Stimulated activated naive CD4-positive, alpha-beta T cell treated with Interleukin-2 at 50 U/mL for 16 hours (primary cell): ENCODE data around the gene PP2D1.
"Not testable (repeated sequence)": the region's sequence is repeated elsewhere in the genome, so short reads cannot be mapped to it uniquely, and the experiment has no call there.

ENCODE experiments used
- DNase-seq: peaks from one replicate; lab custom pipeline; 2025; lab: John Stamatoyannopoulos, UW

The PP2D1 gene

DNA sequence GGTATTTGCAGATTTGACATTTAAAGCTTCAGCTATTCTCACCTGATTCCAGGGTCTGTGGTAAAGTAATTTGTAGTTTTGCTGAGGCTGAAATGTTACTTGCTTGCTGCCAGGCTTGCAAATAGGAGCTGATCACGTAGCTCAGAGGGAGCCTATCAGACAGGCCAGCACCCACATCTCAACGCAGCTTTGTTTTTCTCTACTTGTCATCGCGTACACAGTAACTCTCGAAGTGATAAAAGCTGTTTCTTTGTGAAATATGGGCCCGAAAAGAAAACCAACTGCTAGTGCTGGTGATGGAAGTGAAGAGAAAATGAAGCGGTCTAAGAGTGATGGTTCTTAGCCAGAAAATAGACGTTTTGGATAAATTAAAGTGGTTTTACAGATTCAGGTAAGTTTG is 41.7 kb downstream of the PP2D1 start:
- no peak for DNase-seq

DNA sequence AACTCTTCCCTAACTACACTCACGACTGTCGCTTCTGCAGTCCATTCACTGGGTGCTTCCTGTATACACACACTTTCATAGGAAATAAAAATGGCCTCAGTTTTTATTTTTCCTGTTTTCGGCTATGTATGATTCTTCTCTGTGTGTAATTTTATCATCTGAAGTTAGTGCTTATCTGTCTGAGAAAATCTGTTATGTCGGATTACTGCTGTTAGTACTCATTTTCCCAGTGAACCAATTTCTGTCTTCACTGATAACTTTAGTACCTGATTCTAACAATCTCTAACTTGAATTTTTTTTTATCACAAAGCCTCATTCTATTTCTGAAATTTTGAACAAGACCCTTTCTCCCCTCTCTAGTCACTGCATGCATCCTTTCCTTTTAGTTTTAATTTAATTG is 44.3 kb downstream of the PP2D1 start:
- DNase-seq, result no peak

- no peak for DNase-seq
These were observed 44.9 kb downstream of the PP2D1 start for GRCh38 chr3:19967208-19967607.

DNA sequence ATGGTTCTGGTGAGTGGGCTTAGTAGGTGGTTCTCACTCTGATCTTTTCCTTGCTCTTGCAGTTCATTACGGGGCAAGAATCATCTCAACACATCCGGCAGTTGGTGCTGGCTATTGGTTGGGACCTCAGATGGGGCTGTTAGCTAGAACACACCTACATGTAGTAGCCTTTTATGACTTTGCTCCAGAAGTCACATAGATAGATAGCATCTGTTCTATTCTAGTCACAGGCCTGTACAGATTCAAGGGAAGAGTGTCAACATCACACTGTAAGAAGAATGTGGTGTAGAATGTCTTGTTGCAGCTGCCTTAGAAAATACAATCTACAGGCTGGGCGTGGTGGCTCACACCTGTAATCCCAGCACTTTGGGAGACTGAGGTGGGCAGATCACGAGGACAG is 50.1 kb downstream of the PP2D1 start:
- no peak for DNase-seq

DNA sequence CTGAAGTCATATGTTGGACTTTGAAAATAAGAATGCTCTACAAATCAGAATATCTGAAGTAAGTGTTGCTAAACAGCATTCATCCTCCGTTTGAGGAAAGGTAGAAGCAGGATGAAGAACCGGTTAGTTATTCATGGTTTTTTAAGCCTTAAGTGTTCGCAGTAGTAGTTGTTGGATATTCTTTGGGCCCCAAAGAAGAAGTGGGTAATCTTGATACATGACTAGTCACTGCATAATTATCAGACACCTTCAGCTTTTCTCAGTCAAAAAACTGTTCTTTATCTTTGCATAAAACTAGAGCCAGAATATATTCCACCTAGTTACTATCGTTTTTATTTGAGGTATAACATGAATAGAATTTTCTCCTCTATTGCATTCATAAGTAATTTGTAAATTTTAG is 51.4 kb downstream of the PP2D1 start:
- no peak for DNase-seq

DNA sequence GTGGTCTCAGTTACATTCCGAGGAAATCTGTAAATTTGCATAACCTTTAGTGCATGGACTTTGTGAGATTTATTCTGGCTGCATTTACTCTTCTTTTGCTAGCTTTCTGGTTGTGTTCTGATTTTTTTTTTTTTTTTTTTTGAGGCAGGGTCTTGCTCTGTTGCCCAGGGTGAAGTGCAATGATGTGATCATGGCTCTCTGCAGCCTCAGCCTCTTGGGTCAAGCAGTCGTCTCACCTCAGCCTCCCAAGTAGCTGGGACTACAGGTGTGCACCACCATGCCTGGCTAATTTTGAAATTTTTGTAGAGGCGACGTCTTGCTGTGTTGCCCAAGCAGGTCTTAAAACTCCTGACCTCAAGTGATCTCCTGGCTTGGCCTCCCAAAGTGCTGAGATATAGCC is 52.6 kb downstream of the PP2D1 start:
- no peak for DNase-seq

- DNase-seq, result not testable (repeated sequence)
These were observed 54.7 kb downstream of the PP2D1 start for GRCh38 chr3:19957354-19957753.

DNA sequence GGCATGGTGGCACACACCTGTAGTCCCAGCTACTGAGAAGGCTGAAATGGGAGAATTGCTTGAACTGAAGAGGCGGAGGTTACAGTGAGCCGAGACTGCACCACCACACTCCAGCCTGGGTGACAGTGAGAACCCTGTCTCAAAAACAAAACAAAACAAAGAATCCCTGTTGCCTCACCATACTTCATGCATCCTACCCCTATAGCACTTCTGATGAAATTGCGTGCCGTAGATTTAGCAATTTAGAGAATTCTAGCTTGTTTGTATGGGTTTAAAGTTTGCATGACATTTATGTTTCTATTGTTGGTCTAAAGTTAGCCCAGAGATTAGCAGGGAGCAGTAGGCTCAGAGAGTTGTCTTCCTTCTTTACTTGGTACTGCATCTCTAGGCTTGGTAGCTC is 57.4 kb downstream of the PP2D1 start:
- no peak for DNase-seq

DNA sequence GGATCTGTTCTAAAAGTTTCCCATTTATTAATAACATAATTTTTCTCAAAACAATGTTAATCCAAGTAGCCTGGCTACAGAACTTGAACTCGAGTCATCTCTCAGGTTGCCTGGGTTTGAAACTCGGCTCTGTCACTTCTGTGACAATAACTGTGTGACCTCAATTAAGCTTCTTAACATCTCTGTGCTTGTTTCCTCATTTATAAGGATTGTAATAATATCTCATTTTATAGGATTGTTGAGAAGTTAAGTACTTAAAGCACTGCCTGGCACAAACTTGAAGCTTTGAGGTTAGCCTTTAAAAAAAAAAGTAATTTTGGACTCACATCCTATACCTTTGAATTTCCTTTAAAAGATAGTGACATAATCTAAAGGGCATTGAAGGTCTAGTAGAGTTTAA is 61.7 kb downstream of the PP2D1 start:
- no peak for DNase-seq

GRCh38 chr3:19948226-19948591 is 63.9 kb downstream of the PP2D1 start:
- no peak for DNase-seq

- peak; percentile 37 for DNase-seq
These were observed 64.4 kb downstream of the PP2D1 start for GRCh38 chr3:19947549-19948225.

GRCh38 chr3:19946832-19947548 is 65.1 kb downstream of the PP2D1 start, which contains the start of gene RAB5A:
TSS of gene RAB5A (plus strand) at chr3:19947097. CDS start at chr3:19950899, 3,802 bp downstream.
- peak; percentile 97 for DNase-seq

GRCh38 chr3:19945969-19946831 is 65.9 kb downstream of the PP2D1 start:
- no peak for DNase-seq

DNA sequence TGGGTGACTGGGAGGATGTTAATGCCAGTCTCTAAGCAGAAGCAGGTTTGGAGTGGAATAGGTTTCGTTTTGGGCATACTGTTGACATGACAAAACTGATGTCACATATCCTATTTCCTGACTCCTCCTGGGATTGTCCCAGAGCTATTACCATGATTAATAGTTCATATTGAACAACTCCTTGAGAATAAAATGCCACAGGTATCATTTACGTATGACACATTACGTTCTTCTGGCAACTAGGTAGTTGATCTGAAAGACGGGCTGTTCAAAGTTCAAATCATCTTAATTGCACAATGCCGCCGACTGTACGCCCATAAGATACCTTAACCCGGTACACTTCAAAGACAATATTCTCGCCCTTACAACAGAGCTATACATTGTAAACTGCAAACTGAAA is 66.5 kb downstream of the PP2D1 start:
- DNase-seq, result no peak

DNA sequence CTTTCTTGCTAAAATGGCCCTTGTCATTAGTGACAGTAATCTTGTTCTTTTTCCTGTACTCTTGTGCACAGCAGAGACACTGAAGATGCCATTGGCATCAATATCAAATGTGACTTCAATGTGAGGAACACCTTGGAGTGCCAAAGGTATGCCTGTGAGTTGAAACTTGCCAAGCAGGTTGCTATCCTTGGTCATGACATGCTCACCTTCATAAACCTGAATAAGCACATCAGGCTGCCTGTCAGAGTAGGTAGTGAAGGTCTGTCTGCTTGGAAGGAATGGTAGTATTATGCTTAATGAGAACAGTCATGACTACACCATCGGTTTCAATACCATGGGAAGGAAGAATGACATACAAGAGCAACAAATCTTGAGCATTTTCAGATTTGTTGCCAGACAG is 71.4 kb downstream of the PP2D1 start:
- DNase-seq, result no peak

DNA sequence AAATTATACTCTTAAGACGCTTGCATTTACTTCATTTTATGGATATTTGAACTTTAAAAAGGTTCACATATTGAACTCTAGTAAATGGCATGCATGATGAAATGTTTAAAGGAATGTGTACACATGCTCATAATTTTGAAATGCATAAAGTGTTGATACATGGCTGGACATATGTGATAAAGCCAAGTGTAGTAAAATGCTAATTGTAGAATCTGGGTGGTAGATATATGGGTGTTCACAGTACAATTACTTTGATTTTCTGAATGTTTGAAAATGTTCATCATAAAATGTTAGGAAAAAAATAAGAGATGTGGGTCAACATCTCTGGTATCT is 73.8 kb downstream of the PP2D1 start:
- DNase-seq, result no peak

DNA sequence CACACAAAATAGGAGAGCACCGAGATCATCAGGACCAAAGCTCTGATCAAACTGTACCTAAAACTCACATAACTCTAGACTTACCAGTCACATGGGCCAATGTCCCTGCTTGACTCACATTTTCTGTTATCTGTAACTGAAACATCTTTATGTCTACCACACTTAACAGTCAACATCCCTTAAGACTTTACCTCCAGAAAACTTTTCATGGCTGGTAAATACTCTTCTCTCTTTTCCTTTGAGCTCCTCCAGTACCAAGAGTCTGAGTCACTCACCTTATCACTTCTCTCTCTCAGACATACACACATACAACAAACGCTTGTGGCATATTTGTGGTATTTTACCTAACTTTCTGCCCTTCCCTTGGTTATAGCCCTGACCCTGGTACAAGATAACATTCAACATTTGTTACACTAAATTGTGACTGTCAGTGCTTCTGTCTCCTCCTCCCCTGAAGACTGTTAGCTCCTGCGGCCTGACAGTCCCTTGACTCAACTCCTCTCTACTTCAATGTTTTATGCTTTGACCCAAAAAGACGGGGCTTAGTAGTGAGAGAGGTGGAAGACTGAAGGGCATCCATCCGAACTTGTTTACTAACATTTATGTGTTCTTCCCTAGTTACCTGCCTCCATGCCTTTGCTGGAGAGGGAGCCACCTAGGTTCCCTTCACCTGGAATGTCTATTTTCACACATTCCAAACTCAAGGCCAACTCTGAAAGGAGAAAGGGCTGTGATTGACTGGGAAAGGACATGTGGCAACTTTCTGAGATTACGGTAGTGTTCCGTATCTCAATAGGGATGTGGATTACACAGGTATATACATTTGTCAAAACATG is 74.4 kb downstream of the PP2D1 start:
- DNase-seq, result no peak
